Esophagus squamous epithelium (tissue), 5 donors: ENCODE data around the gene SRGAP1. TPM values are rescaled to one million over a fixed set of nuclear protein-coding genes. Genes with fewer than 3 reads are reported as not detected.
"Not testable (repeated sequence)": the region's sequence is repeated elsewhere in the genome, so short reads cannot be mapped to it uniquely, and the experiment has no call there.

Experiments used
- DNase-seq: peaks from one replicate; lab custom pipeline; 2025; lab: John Stamatoyannopoulos, UW
- H3K27ac ChIP-seq, 4 donors: fragments of 200-600 bp; sonication (generic); one replicate each; pipeline ENCODE4 v1.5.1; 2016 to 2019; ENCODE audit warnings: mild to moderate bottlenecking in 1 of 4
- H3K27me3 ChIP-seq, 4 donors: fragments of 200-600 bp; sonication (generic); 1 replicate in 3 of 4; 2 replicates in 1 of 4; pipeline versions ENCODE4 v1.5.1 to v1.6.0; 2017 to 2021; ENCODE audit warnings: antibody characterized with exemption in 1 of 4
- H3K36me3 ChIP-seq, 3 donors: fragments of 200-600 bp; sonication (generic); one replicate each; pipeline ENCODE4 v1.5.1; 2016 to 2019
- H3K4me1 ChIP-seq, 3 donors: fragments of 200-600 bp; sonication (generic); one replicate each; pipeline ENCODE4 v1.5.1; 2017 to 2019
- H3K4me3 ChIP-seq, 4 donors: fragments of 200-600 bp; sonication (generic); 1 replicate in 3 of 4; 2 replicates in 1 of 4; pipeline ENCODE4 v1.5.1; 2016 to 2019; ENCODE audit warnings: mild to moderate bottlenecking in 2 of 4, moderate library complexity in 1 of 4
- H3K9me3 ChIP-seq, 3 donors: fragments of 200-600 bp; sonication (generic); one replicate each; pipeline ENCODE4 v1.5.1; 2016 to 2019
- POLR2A ChIP-seq, 4 donors: fragments of 450-650 bp; IDR thresholded peaks; one replicate each; pipeline ENCODE4 v1.6.1; 2017; ENCODE audit warnings: antibody characterized with exemption in 4 of 4, mild to moderate bottlenecking in 4 of 4, moderate library complexity in 3 of 4
- WGBS, 2 donors: methylation state at CpG; one replicate each; pipeline ENCODE4 v1.1.5; 2018; 5-methylcytosine and 5-hydroxymethylcytosine counted together
- intact Hi-C: fragments of 100-400 bp; cut with DNase I; formaldehyde crosslinking; loops from one replicate; pipeline ENCODE4 v1.15.0; 2022
- total RNA-seq, 4 donors: library from RNA; depleted of rRNA; stranded (reverse); fragments of >200 nt; gene quantifications; one replicate each; pipeline ENCODE4 v1.1.0, GENCODE V29; 2016
- TF ChIP-seq, protein P1 (sequence below), 6 experiments: fragments of 450-650 bp in 4 of 6; fragments of 200-600 bp in 2 of 6; sonication (generic) in 2 of 6; IDR thresholded peaks; one replicate each; pipeline ENCODE4 v1.5.1; 2016 to 2019; ENCODE audit warnings: antibody characterized with exemption in 6 of 6, mild to moderate bottlenecking in 4 of 6, moderate library complexity in 4 of 6
- donor health status: DM: yes; HTN: yes; CAD: no.

The SRGAP1 gene
- total RNA-seq, 4 donors from 2014 or later: 2.0 to 5.3 (median 3.6) TPM

DNA sequence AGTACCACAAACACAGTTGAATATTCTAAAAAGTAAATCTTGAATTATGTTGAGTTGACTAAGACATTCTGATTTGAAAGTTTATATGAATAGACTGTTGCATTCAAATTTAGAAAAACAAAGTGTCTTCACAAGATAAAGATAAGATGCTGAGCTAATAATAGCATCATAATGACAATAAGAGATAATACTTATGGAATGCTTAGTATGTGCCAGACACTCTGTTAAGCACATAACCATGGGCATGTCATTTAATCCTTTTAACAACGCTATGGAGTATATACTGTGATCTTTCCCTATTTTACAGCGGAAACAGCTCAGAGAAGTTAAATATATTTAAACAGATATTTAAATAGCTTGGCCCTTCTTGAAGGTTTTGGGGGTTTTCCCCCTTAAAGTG, 163.4 kb downstream of the SRGAP1 start:
- Histone ChIP-seq H3K9me3 (no peaks in the 10 kb centered on the region), H3K4me3 (no peak overlapping the region), H3K27me3 (no peaks in the 10 kb centered on the region), H3K36me3 (no peaks in the 10 kb centered on the region), H3K4me1 (no peaks in the 10 kb centered on the region), H3K27ac (no peak overlapping the region)
- intact Hi-C loops: no loop called here
- 74 to 79% methylated on average over 2 of the region's 2 CpGs for WGBS, 2 donors
- TF ChIP-seq, protein P1, sequence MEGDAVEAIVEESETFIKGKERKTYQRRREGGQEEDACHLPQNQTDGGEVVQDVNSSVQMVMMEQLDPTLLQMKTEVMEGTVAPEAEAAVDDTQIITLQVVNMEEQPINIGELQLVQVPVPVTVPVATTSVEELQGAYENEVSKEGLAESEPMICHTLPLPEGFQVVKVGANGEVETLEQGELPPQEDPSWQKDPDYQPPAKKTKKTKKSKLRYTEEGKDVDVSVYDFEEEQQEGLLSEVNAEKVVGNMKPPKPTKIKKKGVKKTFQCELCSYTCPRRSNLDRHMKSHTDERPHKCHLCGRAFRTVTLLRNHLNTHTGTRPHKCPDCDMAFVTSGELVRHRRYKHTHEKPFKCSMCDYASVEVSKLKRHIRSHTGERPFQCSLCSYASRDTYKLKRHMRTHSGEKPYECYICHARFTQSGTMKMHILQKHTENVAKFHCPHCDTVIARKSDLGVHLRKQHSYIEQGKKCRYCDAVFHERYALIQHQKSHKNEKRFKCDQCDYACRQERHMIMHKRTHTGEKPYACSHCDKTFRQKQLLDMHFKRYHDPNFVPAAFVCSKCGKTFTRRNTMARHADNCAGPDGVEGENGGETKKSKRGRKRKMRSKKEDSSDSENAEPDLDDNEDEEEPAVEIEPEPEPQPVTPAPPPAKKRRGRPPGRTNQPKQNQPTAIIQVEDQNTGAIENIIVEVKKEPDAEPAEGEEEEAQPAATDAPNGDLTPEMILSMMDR (IDR thresholded peaks at IDR 0.05): no peak
- no peak for TF ChIP-seq POLR2A (IDR thresholded peaks at IDR 0.05)
- DNase-seq: no peak

DNA sequence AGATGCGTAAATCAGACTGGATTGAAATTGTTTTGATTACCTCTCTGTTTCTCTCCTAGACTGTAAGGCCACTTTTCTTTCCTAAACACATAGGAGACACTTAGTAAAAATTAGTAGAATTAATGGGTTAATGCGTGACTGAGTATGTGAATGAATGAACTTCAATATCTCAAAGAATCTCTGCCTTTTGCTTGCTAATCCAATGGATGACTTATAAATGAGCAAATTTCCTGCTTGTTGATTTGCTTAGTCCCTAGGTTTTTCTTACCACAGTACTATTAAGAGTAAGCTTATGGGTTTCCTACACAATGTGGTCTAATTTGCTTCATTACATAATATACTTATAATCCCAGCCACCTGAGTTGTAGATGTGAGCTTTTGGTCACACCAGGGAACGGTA, 164.1 kb downstream of the SRGAP1 start:
- no peak for DNase-seq
- no peaks in the 10 kb centered on the region for H3K27me3 ChIP-seq
- no peak overlapping the region for H3K4me3 ChIP-seq
- WGBS, 2 donors: 81 to 88% methylated on average over 3 of the region's 3 CpGs
- H3K4me1 ChIP-seq: no peaks in the 10 kb centered on the region
- no peaks in the 10 kb centered on the region for H3K36me3 ChIP-seq
- intact Hi-C loops: no loop called here
- TF ChIP-seq, protein P1 (IDR thresholded peaks at IDR 0.05): no peak
- TF ChIP-seq POLR2A (IDR thresholded peaks at IDR 0.05): no peak
- H3K27ac ChIP-seq: no peak overlapping the region
- H3K9me3 ChIP-seq: no peaks in the 10 kb centered on the region

DNA sequence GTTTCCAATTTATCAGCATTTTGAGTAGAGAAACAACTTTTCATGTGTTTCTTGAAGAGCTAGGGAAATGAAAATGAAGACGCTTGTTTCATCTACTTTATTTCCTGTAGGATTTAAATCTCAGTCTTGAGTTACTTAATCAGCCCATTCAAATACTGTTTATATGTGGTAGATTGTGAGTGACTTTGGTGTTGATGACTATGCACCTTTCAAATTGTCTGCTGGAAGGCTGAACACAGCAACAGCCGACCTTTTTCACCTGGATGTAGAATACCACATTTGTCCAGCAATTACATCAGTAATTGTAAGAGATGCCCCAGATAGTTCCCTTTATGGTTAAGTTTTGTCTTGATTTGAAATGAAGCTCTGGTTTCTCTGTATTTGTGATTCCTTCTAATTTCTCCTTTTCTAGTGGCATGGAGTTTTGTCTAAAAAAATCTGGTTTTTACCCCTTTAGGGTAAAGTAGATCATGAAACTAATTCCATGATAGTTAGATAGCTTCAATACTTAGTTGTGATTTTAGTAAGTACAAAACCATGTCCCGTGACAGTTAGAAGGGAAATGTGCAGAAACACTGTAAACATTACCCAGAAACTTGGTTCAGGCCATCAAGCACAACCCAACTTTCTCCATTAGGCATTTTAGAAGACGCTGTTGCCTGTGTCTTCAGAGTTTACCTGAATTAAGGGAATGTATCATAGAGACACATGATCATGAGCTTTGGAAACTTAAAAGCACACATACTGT, 165.0 kb downstream of the SRGAP1 start:
- Histone ChIP-seq H3K9me3 (no peaks in the 10 kb centered on the region), H3K27ac (no peak overlapping the region), H3K36me3 (no peaks in the 10 kb centered on the region), H3K27me3 (no peaks in the 10 kb centered on the region), H3K4me1 (no peaks in the 10 kb centered on the region), H3K4me3 (no peak overlapping the region)
- WGBS, 2 donors: 84 to 89% methylated on average over 4 of the region's 4 CpGs
- no peak for DNase-seq
- intact Hi-C loops: no loop called here
- TF ChIP-seq, protein P1 (IDR thresholded peaks at IDR 0.05): no peak
- no peak for TF ChIP-seq POLR2A (IDR thresholded peaks at IDR 0.05)

DNA sequence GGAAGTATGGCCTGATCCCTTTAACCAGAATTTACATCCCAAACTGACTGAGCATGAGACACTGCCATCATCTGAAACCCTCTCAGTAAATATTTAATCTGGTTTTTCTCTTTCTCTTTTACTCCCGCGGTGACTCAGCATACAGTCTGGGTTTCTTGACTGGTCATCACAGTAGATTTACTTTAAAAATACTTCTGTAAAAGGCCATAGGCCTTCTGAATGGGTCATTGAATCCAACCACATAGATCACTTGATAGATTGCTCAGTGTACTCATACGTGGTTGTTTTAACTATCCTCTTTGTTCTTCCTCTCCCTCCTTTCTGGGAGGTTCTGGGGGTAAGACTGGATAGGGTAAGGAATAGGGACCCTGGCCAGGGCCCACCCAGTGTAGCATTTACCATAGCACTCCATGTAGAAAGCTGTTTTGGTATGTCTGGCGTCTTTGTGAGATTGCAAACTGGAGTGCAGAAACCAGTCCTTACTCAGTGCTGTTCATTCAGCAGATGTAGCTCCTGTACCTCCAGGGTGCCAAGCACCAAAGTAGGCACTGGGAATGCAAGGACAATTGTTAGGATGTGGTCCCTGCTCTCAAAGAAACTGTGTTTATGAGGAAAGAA, 165.7 kb downstream of the SRGAP1 start:
- no peaks in the 10 kb centered on the region for H3K9me3 ChIP-seq
- H3K27me3 ChIP-seq: no peaks in the 10 kb centered on the region
- H3K36me3 ChIP-seq: no peaks in the 10 kb centered on the region
- no peak for DNase-seq
- no peak overlapping the region for H3K4me3 ChIP-seq
- no peak overlapping the region for H3K27ac ChIP-seq
- no peaks in the 10 kb centered on the region for H3K4me1 ChIP-seq
- 49 to 71% methylated on average over 3 of the region's 4 CpGs for WGBS, 2 donors
- intact Hi-C loops: no loop called here
- no peak for TF ChIP-seq POLR2A (IDR thresholded peaks at IDR 0.05)
- TF ChIP-seq, protein P1 (IDR thresholded peaks at IDR 0.05): no peak

DNA sequence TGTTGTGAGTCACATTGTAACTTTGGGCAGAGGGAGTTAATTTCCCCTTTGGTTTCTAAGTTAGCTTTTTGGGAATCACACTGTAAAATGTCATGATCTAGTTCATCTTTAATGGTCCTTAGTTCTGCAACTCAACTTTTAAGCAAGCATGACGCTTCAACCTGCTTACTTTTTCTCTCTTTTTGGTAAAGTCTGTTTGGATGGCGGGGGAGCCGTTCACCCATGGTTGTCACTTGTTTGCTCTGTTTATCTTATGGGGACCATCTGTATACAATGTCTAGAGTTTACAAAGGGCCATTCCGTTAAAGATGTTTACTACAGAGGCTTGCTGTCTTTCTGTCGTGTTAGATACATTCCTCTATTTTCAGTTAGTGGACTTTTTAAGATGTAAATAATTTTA, 172.0 kb downstream of the SRGAP1 start:
- DNase-seq: no peak
- Histone ChIP-seq H3K27me3 (no peaks in the 10 kb centered on the region), H3K4me1 (no peaks in the 10 kb centered on the region), H3K27ac (no peak overlapping the region), H3K9me3 (no peaks in the 10 kb centered on the region), H3K36me3 (no peaks in the 10 kb centered on the region), H3K4me3 (no peak overlapping the region)
- intact Hi-C loops: no loop called here
- 77 to 83% methylated on average over 5 of the region's 5 CpGs for WGBS, 2 donors
- TF ChIP-seq, protein P1 (IDR thresholded peaks at IDR 0.05): no peak
- TF ChIP-seq POLR2A (IDR thresholded peaks at IDR 0.05): no peak

DNA sequence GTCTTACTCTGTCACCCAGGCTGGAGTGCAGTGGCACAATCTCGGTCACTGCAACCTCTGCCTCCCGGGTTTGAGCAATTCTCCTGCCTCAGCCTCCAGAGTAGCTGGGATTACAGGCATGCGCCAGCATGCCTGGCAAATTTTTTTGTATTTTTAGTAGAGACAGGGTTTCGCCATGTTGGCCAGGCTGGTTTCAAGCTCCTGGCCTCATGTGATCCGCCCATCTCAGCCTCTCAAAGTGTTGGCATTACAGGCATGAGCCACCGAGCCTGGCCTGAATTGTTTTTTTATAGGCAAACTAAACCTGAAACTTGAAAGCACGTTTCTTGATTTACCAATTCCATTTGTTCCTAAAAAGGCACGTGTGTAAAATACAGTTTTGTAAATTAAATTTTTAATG, 173.6 kb downstream of the SRGAP1 start:
- H3K9me3 ChIP-seq, H3K4me3 ChIP-seq, H3K4me1 ChIP-seq, H3K27ac ChIP-seq, H3K36me3 ChIP-seq, H3K27me3 ChIP-seq, intact Hi-C loops, DNase-seq: not testable (repeated sequence)
- WGBS, 2 donors: 87 to 88% methylated on average over 8 of the region's 8 CpGs
